B cell (primary cell): ENCODE measurements around the gene CCL25. TPM values are rescaled to one million over a fixed set of nuclear protein-coding genes. Genes with fewer than 3 reads are reported as not detected.
"Not testable (repeated sequence)": the region's sequence is repeated elsewhere in the genome, so short reads cannot be mapped to it uniquely, and the experiment has no call there.

Experiments used
- ATAC-seq: fragments of 200-7000 bp; cut with Tn5 transposase; one replicate; pipeline ENCODE4 v1.10.0; 2021; ENCODE audit warnings: low read depth, mild to moderate bottlenecking, moderate number of reproducible peaks, moderate library complexity
- CTCF ChIA-PET: fragments of 350-600 bp; sonication (Branson Sonifier 250); formaldehyde crosslinking; loops from one replicate; lab custom pipeline; 2021; ENCODE audit warnings: antibody characterized with exemption, inconsistent platforms; lab: Charles Lee
- POLR2A ChIA-PET: fragments of 350-600 bp; sonication (Branson Sonifier 250); formaldehyde crosslinking; loops from one replicate; lab custom pipeline; 2021; ENCODE audit warnings: antibody characterized with exemption; lab: Charles Lee
- DNase-seq: peaks from one replicate; pipeline ENCODE4 v3.0.0; 2013
- H2AFZ ChIP-seq: 2 replicates; pipeline ENCODE4 v1.6.1; 2012; ENCODE audit warnings: mild to moderate bottlenecking, low read depth, low read length; ENCODE audit not compliant: insufficient read depth, poor library complexity, severe bottlenecking
- H3K27ac ChIP-seq, 2 donors: 1 replicate in 1 of 2; 2 replicates in 1 of 2; pipeline ENCODE4 v1.5.1; 2012 to 2013; ENCODE audit warnings: low read length in 2 of 2, mild to moderate bottlenecking in 2 of 2, moderate library complexity in 1 of 2
- H3K27me3 ChIP-seq, 4 experiments: fragments of 200-600 bp in 1 of 4; sonication (generic) in 1 of 4; replicated peaks in 1 of 4; 1 replicate in 2 of 4; 2 replicates in 2 of 4; pipeline versions ENCODE4 v1.6.1 to v1.7.0; 2013 to 2016; ENCODE audit warnings: low read length in 3 of 4, mild to moderate bottlenecking in 2 of 4, mixed read lengths in 1 of 4, moderate library complexity in 1 of 4; ENCODE audit not compliant: insufficient read depth in 4 of 4, control insufficient read depth in 3 of 4; ENCODE audit errors: control extremely low read depth in 1 of 4
- H3K36me3 ChIP-seq, 2 experiments: replicated peaks in 1 of 2; 1 replicate in 1 of 2; 2 replicates in 1 of 2; pipeline versions ENCODE4 v1.6.1 to v1.7.1; 2013; ENCODE audit warnings: low read length in 1 of 2; ENCODE audit not compliant: insufficient read depth in 2 of 2, control insufficient read depth in 1 of 2; ENCODE audit errors: control extremely low read depth in 1 of 2, extremely low read depth in 1 of 2
- H3K4me1 ChIP-seq, 2 donors: fragments of 200-600 bp in 1 of 2; sonication (generic) in 1 of 2; 1 replicate in 1 of 2; 2 replicates in 1 of 2; pipeline versions ENCODE4 v1.5.1 to v1.6.1; 2013 to 2017; ENCODE audit warnings: low read length in 2 of 2; ENCODE audit not compliant: control insufficient read depth in 2 of 2, insufficient read depth in 2 of 2
- H3K4me2 ChIP-seq: replicated peaks from 2 replicates; pipeline ENCODE3; 2012; ENCODE audit warnings: mild to moderate bottlenecking, low read depth, low read length; ENCODE audit not compliant: poor library complexity, severe bottlenecking
- H3K4me3 ChIP-seq, 5 experiments: fragments of 200-600 bp in 1 of 5; sonication (generic) in 1 of 5; 1 replicate in 3 of 5; 2 replicates in 2 of 5; pipeline versions ENCODE4 v1.5.1 to v1.7.0; 2011 to 2016; ENCODE audit warnings: low read length in 4 of 5, mild to moderate bottlenecking in 4 of 5, low read depth in 2 of 5, control low read depth in 1 of 5, moderate library complexity in 1 of 5; ENCODE audit not compliant: insufficient read depth in 1 of 5; ENCODE audit errors: control extremely low read depth in 1 of 5, extremely low read depth in 1 of 5
- H3K79me2 ChIP-seq: fragments of 200-600 bp; sonication (generic); one replicate; pipeline ENCODE4 v1.6.0; 2016; ENCODE audit warnings: low read length; ENCODE audit not compliant: control insufficient read depth, insufficient read depth
- H3K9ac ChIP-seq: fragments of 200-600 bp; sonication (generic); 2 replicates; pipeline ENCODE4 v1.6.1; 2017; ENCODE audit warnings: mild to moderate bottlenecking, low read length, moderate library complexity
- H3K9me3 ChIP-seq, 3 donors: one replicate each; pipeline versions ENCODE4 v1.6.1 to v1.7.1; 2013; ENCODE audit warnings: low read length in 2 of 3; ENCODE audit not compliant: control insufficient read depth in 2 of 3, insufficient read depth in 1 of 3; ENCODE audit errors: control extremely low read depth in 1 of 3
- H4K20me1 ChIP-seq: 2 replicates; pipeline ENCODE4 v1.6.0; 2012; ENCODE audit warnings: mild to moderate bottlenecking, low read length; ENCODE audit not compliant: insufficient read depth, control insufficient read depth, poor library complexity, severe bottlenecking
- H3K27ac Mint-ChIP-seq: one replicate; pipeline ENCODE4 v1.8.0; 2021; ENCODE audit warnings: mixed read lengths
- H3K27me3 Mint-ChIP-seq: one replicate; pipeline ENCODE4 v1.8.0; 2021; ENCODE audit warnings: mixed read lengths
- H3K4me1 Mint-ChIP-seq: one replicate; pipeline ENCODE4 v1.8.0; 2021; ENCODE audit warnings: mixed read lengths
- H3K4me3 Mint-ChIP-seq: one replicate; pipeline ENCODE4 v1.8.0; 2021; ENCODE audit warnings: mixed read lengths
- H3K9me3 Mint-ChIP-seq: one replicate; pipeline ENCODE4 v1.8.0; 2022; ENCODE audit warnings: mixed read lengths; ENCODE audit not compliant: insufficient read depth
- EZH2 ChIP-seq: IDR thresholded peaks from 2 replicates; pipeline ENCODE4 v1.6.1; 2012; ENCODE audit warnings: borderline replicate concordance, low read depth, mild to moderate bottlenecking, moderate library complexity, low read length; ENCODE audit not compliant: insufficient read depth, poor library complexity, severe bottlenecking
- WGBS: methylation state at CpG from one replicate; pipeline ENCODE4 v1.1.5; 2013; ENCODE audit warnings: missing lambda C conversion rate; ENCODE audit not compliant: insufficient coverage; 5-methylcytosine and 5-hydroxymethylcytosine counted together
- intact Hi-C: fragments of 100-400 bp; cut with micrococcal nuclease; formaldehyde crosslinking; loops from one replicate; pipeline ENCODE4 v1.10.0; 2022
- polyA plus RNA-seq: library from polyadenylated mRNA; depleted of rRNA; stranded (reverse); fragments of >200 nt; gene quantifications from 2 replicates; pipeline ENCODE4 v1.2.3, GENCODE V29; 2012
- total RNA-seq, 2 donors: library from RNA; stranded (reverse); fragments of 120-200 nt in 1 of 2; gene quantifications; 1 replicate in 1 of 2; 2 replicates in 1 of 2; pipeline versions ENCODE4 v1.2.3 to v1.2.4, GENCODE V29; 2013 to 2022
- TF ChIP-seq, protein P1 (sequence below): fragments of 200-600 bp; IDR thresholded peaks from one replicate; pipeline ENCODE4 v1.8.0; 2022; ENCODE audit warnings: antibody characterized with exemption, mild to moderate bottlenecking

The CCL25 gene
- total and polyA plus RNA-seq, 2 donors (not counting 1 experiment from before 2014, with no cell fraction given): 0.28 TPM; not detected in 1

DNA sequence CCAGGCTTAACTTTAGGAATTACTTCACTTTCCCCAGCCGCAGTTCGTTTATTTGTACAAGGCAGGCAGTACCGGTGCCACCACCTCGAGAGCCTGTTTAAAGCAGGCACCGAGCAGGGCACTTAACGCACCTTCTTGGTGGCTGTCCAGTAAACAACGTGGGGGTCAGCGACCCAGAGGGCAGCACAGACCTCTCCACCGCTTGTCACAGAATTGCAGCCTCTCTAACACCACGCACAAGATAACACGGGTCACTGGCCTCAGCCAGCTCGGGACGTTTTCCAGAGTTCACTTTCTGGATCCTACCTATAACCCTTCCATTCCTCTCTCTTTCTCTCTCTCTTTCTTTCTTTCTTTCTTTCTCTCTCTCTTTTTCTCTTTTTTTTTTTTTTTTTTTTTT is 30.3 kb upstream of the CCL25 start:
- no peak overlapping the region for H3K9ac ChIP-seq
- no peak overlapping the region for H3K4me2 ChIP-seq

DNA sequence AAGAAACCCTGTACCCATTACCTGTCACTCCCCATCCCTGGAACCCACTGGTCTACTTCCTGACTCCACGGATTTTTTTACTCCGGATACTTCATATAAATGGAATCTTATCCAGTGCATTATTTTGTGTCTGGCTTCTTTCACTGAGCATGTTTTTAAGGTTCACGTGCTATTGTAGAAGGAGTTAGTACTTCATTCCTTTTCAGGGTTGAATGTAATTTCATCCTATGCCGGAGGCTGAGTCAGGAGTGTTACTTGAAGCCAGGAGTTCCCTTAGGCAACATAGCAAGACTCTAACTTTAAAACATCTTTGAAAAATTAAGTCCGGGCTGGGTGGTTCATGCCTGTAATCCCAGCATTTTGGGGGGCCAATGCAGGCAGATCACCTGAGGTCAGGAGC is 29.2 kb upstream of the CCL25 start:
- Histone ChIP-seq H3K36me3 (no peaks in the 10 kb centered on the region), H3K79me2 (no peaks in the 10 kb centered on the region), H3K9ac (no peak overlapping the region), H3K27me3 (no peaks in the 10 kb centered on the region), H2AFZ (no peak overlapping the region), H3K27ac (no peak overlapping the region), H3K4me2 (no peak overlapping the region), H3K4me1 (no peaks in the 10 kb centered on the region), H4K20me1 (no peaks in the 10 kb centered on the region), H3K4me3 (no peak overlapping the region), H3K9me3 (no peaks in the 10 kb centered on the region)
- no peaks in the 10 kb centered on the region for H3K27me3 Mint-ChIP-seq
- CTCF ChIA-PET: no interaction called here
- no peak for ATAC-seq
- no peak for TF ChIP-seq EZH2
- TF ChIP-seq, protein P1, sequence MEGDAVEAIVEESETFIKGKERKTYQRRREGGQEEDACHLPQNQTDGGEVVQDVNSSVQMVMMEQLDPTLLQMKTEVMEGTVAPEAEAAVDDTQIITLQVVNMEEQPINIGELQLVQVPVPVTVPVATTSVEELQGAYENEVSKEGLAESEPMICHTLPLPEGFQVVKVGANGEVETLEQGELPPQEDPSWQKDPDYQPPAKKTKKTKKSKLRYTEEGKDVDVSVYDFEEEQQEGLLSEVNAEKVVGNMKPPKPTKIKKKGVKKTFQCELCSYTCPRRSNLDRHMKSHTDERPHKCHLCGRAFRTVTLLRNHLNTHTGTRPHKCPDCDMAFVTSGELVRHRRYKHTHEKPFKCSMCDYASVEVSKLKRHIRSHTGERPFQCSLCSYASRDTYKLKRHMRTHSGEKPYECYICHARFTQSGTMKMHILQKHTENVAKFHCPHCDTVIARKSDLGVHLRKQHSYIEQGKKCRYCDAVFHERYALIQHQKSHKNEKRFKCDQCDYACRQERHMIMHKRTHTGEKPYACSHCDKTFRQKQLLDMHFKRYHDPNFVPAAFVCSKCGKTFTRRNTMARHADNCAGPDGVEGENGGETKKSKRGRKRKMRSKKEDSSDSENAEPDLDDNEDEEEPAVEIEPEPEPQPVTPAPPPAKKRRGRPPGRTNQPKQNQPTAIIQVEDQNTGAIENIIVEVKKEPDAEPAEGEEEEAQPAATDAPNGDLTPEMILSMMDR: no peak
- no peak overlapping the region for H3K4me3 Mint-ChIP-seq
- intact Hi-C loops: no loop called here
- no peak overlapping the region for H3K27ac Mint-ChIP-seq
- no peaks in the 10 kb centered on the region for H3K9me3 Mint-ChIP-seq
- no peaks in the 10 kb centered on the region for H3K4me1 Mint-ChIP-seq
- POLR2A ChIA-PET: no interaction called here
- DNase-seq: no peak
- 100% methylated on average over 1 of the region's 5 CpGs for WGBS

More for the DNA sequence above, 30.3 kb upstream of the CCL25 start:
- Mint-ChIP-seq H3K27me3 (no peaks in the 10 kb centered on the region), H3K4me1 (peaks cover 8% of the 10 kb centered on the region), H3K27ac (no peak overlapping the region), H3K9me3 (no peaks in the 10 kb centered on the region), H3K4me3 (no peak overlapping the region)
- Histone ChIP-seq H3K9me3 (no peaks in the 10 kb centered on the region), H3K27me3 (no peaks in the 10 kb centered on the region), H3K36me3 (no peaks in the 10 kb centered on the region), H2AFZ (no peak overlapping the region), H3K4me3 (no peak overlapping the region), H3K4me1 (peaks cover 3 to 10% of the 10 kb centered on the region in 2 donors), H4K20me1 (no peaks in the 10 kb centered on the region), H3K27ac (no peak overlapping the region), H3K79me2 (no peaks in the 10 kb centered on the region)
- intact Hi-C loops: no loop called here
- CTCF ChIA-PET: no interaction called here
- DNase-seq (no peak), ATAC-seq (no peak)
- TF ChIP-seq, protein P1: no peak
- TF ChIP-seq EZH2: no peak
- POLR2A ChIA-PET: no interaction called here
- WGBS: 100% methylated on average over 9 of the region's 13 CpGs

DNA sequence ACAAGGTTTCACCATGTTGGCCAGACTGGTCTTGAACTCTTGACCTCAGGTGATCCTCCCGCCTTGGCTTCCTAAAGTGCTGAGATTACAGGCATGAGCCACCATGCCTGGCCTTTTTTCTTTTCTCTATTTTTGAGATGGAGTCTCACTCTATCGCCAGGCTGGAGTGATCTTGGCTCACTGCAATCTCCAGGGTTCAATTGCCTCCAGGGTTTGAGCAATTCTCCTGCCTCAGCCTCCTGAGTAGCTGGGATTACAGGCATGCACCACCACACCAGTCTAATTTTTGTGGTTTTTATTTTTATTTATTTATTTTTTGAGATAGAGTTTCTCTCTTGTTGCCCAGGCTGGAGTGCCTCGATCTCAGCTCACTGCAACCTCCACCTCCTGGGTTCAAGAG is 28.3 kb upstream of the CCL25 start:
- H3K27ac Mint-ChIP-seq, intact Hi-C loops, H3K4me3 ChIP-seq, H3K4me1 ChIP-seq, H3K27ac ChIP-seq, H3K4me2 ChIP-seq, H3K27me3 ChIP-seq, H3K27me3 Mint-ChIP-seq, H2AFZ ChIP-seq, CTCF ChIA-PET, H3K9me3 Mint-ChIP-seq, ATAC-seq, POLR2A ChIA-PET, H3K4me3 Mint-ChIP-seq, H3K79me2 ChIP-seq, H3K9me3 ChIP-seq, H3K9ac ChIP-seq, H4K20me1 ChIP-seq, DNase-seq, H3K4me1 Mint-ChIP-seq, H3K36me3 ChIP-seq: not testable (repeated sequence)
- WGBS: 94% methylated on average over 2 of the region's 3 CpGs
